ENCODE data around the gene NANOS2. TPM values are rescaled to one million over a fixed set of nuclear protein-coding genes. Genes with fewer than 3 reads are reported as not detected.
A peak's percentile ranks its signal among the peaks of the same experiment; 100 is the strongest.

NANOS2 gene
- total and polyA plus RNA-seq, 9 of the 15 experiments (the other 6 are each of a cell fraction or from before 2014, with no cell fraction given), result not detected

DNA sequence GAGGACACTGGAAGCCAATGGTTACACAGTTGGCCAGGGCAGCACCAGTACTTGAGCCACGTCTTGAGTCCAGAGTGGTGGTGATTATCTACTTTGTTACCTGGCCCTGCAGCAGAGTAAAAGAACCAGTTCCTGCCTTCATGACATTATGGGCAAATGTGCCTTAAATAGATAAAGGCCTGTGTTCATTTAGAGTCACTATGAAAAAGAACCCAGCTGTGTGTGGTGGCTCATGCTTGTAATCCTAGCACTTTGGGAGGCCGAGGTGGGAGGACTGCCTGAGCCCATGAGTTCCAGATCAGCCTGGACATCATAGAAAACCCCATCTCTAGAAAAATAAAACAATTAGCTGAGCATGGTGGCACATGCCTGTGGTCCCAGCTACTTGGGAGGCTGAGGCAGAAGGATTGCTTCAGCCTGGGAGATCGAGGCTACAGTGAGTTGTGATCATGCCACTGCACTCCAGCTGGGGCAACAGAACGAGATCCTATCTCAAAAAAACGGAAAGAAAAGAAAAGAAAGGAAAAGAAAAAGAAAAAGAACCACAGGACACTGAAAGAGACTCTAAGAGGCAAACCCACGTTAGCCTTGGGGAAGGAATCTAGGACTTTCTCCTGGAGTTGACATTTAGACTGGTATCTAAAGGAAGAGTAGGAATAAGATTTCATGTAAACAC is 25.2 kb downstream of the NANOS2 start (continued):
- no peak for TF ChIP-seq PHB (CRISPR knock-in tag; IDR thresholded peaks at IDR 0.05)
- TF ChIP-seq ETV5 (CRISPR knock-in tag; IDR thresholded peaks at IDR 0.05; ENCODE audit: low read depth), result no peak
- TF ChIP-seq ETS2 (tag; IDR thresholded peaks at IDR 0.05; ENCODE audit: borderline replicate concordance, poor library complexity, severe bottlenecking), result no peak
- no peak for TF ChIP-seq ZNF586 (CRISPR knock-in tag; conservative IDR thresholded peaks at IDR 0.05)
- TF ChIP-seq MCM7 (IDR thresholded peaks at IDR 0.05), result no peak
- no peak for TF ChIP-seq ZNF76 (CRISPR knock-in tag; IDR thresholded peaks at IDR 0.05; ENCODE audit: borderline replicate concordance)
- TF ChIP-seq NCOA6 (IDR thresholded peaks at IDR 0.05), result no peak
- peak; percentile 77 for TF ChIP-seq CBFA2T2 (conservative IDR thresholded peaks at IDR 0.05)
- no peak; a peak in 1 of 4 replicates for TF ChIP-seq HDAC1 (IDR thresholded peaks at IDR 0.05)
- TF ChIP-seq FOXP4 (CRISPR knock-in tag; IDR thresholded peaks at IDR 0.05; ENCODE audit: borderline replicate concordance), result no peak
- no peak for TF ChIP-seq ZNF830 (CRISPR knock-in tag; IDR thresholded peaks at IDR 0.05)
- TF ChIP-seq MEF2D (tag; conservative IDR thresholded peaks at IDR 0.05; ENCODE audit: low read depth), result no peak
- TF ChIP-seq SMAD1 (IDR thresholded peaks at IDR 0.05; ENCODE audit: low read depth, low read length, partially characterized antibody), result no peak
- no peak for TF ChIP-seq ZNF282 (CRISPR knock-in tag; IDR thresholded peaks at IDR 0.05)
- no peak for TF ChIP-seq BRF1 (IDR thresholded peaks at IDR 0.05; ENCODE audit: borderline replicate concordance, extremely low read depth, insufficient read length)
- no peak for TF ChIP-seq ELK1 (CRISPR knock-in tag; IDR thresholded peaks at IDR 0.05)
- TF ChIP-seq ZNF124 (CRISPR knock-in tag; IDR thresholded peaks at IDR 0.05), result no peak
- TF ChIP-seq ZBTB43 (CRISPR knock-in tag; IDR thresholded peaks at IDR 0.05), result no peak
- TF ChIP-seq ARID1B (IDR thresholded peaks at IDR 0.05), result peak; percentile 86
- no peak for TF ChIP-seq CBX2 (IDR thresholded peaks at IDR 0.05; ENCODE audit: insufficient read depth, low read length, poor library complexity, severe bottlenecking)
- TF ChIP-seq ZNF695 (CRISPR knock-in tag; IDR thresholded peaks at IDR 0.05), result no peak
- peak; percentile 30; the same call in 1 of the 2 replicates for TF ChIP-seq ZBTB5 (IDR thresholded peaks at IDR 0.05)
- peak in 1 of 2 experiments; percentile 24; a peak in 1 of 4 replicates for TF ChIP-seq KDM1A (IDR thresholded peaks at IDR 0.05)

All from K562 (cell line).